DMS114 treated with DMSO at 0.1 percent for 48 hours (cell line): Measurements from ENCODE around the gene CPB2.

Source experiments
- DNase-seq: peaks from one replicate; lab custom pipeline; 2025; ENCODE audit not compliant: unreplicated experiment; lab: John Stamatoyannopoulos, UW

The CPB2 gene

DNA sequence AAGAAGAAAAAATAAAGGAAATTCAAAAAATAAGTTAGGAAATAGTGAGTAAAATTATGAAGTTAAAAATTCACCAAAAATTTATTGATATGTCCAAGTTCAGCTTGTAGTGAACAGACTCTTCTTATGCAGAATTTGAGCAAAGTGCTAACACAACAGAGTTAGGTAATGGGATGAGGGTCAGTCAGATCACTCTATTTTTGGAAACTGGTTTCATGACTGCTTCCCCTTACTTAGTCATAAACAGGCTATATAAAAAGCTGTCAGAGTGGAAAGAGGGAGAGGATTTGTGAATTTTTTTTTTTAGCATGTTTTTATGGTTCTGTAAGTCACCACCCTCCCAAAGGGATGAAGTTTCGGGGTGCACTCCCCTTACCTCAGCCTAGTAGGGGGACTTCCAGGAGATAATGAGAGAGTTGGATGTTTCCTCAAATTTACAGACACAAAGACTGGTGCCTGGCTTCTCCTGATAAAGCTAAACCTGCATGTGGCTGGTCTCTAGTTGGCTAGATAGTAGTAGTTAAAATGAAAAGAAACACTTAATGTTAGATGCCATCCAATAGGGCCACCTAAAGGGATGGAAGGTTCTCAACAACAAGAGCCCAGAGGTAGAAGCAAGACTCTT lies 4.5 kb downstream of the CPB2 start:
- no peak for DNase-seq

DNA sequence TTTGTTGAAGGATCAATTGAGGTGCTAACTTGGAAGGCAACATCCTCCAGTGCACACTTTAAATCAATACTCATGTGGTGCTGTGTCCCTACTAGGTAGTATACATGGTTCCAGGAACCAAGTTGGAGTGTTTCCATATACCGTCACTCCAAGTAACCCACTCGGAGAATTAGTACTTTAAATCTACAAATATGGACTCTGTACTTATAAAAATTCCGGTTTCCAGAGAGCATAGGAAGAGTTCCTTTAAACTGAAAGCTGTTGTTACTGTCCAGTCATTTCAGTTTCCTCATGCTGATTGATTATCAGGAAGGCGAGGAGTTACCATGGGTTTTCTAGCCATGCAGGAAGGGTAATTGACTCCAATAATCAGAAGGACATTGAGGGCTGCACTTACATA lies 7.2 kb downstream of the CPB2 start:
- no peak for DNase-seq

- no peak for DNase-seq
Observed at GRCh38 chr13:46097015-46097414, 7.8 kb downstream of the CPB2 start.

GRCh38 chr13:46094478-46094877 lies 10.4 kb downstream of the CPB2 start:
- no peak for DNase-seq

- no peak for DNase-seq
Observed at GRCh38 chr13:46088821-46089562, 15.8 kb downstream of the CPB2 start.

GRCh38 chr13:46087481-46087880 lies 17.4 kb downstream of the CPB2 start:
- no peak for DNase-seq

GRCh38 chr13:46086985-46087384 lies 17.8 kb downstream of the CPB2 start:
- DNase-seq, result peak; percentile 1

GRCh38 chr13:46086421-46086922 lies 18.4 kb downstream of the CPB2 start:
- DNase-seq, result peak; percentile 72

- DNase-seq, result no peak
Observed at GRCh38 chr13:46085737-46086136, 19.1 kb downstream of the CPB2 start.

DNA sequence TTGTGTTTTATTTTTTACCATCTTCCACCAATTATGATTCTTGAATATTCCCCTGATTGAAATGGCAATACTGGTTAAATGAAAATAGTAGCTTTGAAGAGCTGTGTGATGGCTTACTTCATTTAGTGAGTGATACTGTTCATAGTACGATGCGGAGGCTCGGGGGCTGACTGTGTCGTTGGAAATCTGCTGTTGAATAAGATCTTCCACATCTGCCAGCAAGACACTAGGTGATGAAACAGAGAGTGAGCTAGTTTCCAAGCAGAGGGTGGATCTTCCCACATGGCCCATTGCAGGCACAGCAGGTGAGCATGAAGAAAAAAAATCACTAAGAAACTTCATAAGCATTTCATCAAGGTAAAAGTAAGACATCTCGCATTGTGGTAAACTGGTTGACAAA lies 22.5 kb downstream of the CPB2 start:
- DNase-seq, result no peak

DNA sequence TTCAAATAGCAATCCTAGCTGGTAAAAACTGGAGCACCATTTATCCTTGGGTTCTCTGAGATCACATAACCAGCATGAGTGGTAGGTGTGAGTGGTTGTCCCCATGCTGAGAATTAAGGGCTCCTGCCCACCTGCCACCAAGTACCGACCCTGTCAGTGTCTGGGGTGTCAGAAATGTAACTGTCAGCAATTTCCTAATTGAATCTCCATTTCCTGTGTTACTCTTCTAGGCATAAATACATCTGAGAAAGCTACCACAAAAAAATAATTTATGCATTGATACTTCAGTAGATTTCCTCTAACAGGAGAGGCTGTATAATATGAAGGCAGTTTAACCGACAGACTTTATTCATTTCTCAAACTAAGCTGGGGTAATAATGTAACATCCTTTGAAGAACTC lies 25.1 kb downstream of the CPB2 start:
- DNase-seq, result no peak

- DNase-seq, result no peak
Observed at GRCh38 chr13:46077265-46077664, 27.6 kb downstream of the CPB2 start.

DNA sequence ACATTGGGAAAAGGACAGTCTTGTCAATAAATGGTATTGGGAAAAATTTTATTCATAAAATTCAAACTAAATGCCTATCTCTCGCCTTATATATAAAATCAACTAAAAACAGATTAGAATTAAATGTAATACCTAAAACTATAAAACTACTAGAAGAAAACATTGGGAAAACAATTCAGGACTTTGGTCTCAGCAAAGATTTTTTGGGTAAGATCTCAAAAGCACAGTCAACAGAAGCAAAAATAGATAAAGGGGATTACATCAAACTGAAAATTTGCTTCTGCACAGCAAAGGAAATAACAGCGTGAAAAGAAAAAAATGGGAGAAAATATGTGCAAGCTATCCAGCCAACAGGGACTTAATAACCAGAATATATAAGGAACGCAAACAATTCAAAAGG lies 28.0 kb downstream of the CPB2 start:
- no peak for DNase-seq

GRCh38 chr13:46075811-46076210 lies 29.0 kb downstream of the CPB2 start:
- DNase-seq, result no peak

GRCh38 chr13:46071590-46072249 lies 33.1 kb downstream of the CPB2 start:
- DNase-seq, result no peak

DNA sequence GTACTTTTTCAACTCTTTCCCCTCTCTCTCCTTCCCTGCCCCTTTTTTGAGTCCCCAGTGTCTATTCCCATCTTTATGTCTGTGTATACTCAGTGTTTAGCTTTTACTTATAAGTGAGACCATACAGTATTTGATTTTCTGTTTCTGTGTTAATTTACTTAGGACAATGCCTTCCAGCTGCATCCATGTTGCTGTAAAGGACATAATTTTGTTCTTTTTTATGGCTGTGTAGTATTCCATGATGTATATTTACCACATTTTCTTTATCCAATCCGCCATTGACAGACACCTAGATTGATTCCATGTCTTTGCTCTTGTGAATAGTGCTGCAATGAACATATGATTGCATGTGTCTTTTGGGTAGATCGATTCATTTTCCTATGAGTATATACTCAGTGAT lies 41.5 kb downstream of the CPB2 start:
- DNase-seq, result no peak

DNA sequence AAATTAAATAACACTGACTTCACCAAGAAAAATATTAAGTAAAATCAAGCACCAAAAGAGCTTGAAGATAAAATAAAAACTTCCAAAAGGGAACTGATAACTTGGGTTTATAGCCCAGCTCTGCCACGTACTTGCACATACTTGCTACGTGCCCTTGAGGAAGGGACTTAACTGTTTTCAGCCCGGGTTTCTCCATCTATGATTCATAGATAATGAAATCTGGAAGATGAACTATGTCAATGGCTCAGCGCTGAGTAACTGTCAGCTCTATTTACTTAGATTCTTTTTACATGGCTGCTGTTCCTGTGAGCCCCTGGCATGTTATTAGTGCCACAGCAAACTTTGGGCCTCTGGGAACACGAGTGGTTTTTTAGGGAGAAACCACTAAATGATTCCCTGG lies 42.6 kb downstream of the CPB2 start:
- DNase-seq, result no peak

DNA sequence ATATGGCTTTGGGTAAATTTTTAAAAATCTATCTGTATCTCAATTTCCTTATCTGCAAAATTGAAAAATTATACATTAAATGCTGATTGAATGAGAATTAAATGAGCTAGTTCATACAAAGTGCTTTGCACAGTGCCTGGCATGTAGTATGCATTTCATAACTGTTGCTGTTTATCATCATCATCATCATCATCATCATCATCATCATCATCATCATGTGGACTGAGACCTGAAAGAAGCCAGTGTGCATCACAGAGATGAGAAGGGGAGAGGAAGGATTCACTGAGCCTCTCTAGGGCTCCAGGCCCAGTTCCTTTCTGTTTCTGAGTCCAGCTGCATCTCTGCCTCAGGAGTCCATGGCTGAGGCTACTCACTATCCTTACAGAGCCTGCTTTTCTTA lies 45.4 kb downstream of the CPB2 start:
- DNase-seq, result no peak

- no peak for DNase-seq
Observed at GRCh38 chr13:46058268-46058667, 46.6 kb downstream of the CPB2 start.

DNA sequence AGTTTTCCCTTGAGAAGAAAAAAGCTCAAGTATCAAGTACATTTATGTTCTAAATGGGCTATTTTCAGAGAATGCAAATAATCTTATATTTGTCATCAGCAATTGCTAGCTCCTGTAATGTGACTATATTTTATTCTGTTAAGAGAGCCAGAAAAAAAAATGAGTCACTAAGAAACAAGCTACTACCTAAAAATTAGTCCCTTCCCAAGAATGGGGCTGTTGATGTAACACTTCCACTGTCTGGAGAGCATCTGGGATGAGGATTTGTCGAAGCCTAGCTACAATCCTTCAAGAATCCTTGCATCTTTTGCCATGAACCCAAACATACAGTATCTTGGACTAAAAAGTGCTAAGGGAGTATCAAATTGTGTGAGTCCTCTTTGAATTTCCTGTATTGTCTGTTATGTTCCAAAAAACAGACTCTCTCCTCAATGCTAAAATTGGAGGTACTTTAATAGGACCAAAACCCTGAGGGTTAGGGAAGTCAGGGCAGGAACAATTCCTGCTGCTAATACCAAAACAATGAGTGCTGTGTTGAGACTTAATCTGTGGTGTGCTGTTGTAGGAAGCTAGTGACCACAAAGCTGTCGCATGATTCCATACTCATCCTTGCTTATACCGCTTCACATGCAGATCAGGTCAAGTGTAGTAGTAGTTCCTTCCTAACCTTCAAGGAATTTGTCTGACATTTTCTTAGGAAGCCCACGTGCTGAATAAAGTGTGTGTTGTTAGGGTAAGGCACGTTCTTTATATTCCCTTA lies 47.4 kb downstream of the CPB2 start:
- no peak for DNase-seq
